NCI-H226 (cell line): ENCODE measurements around the gene LAMC3.
A peak's percentile ranks its signal among the peaks of the same experiment; 100 is the strongest.

Source experiments
- DNase-seq: peaks from one replicate; pipeline ENCODE4 v3.0.0-alpha.2; 2015

The LAMC3 gene

DNA sequence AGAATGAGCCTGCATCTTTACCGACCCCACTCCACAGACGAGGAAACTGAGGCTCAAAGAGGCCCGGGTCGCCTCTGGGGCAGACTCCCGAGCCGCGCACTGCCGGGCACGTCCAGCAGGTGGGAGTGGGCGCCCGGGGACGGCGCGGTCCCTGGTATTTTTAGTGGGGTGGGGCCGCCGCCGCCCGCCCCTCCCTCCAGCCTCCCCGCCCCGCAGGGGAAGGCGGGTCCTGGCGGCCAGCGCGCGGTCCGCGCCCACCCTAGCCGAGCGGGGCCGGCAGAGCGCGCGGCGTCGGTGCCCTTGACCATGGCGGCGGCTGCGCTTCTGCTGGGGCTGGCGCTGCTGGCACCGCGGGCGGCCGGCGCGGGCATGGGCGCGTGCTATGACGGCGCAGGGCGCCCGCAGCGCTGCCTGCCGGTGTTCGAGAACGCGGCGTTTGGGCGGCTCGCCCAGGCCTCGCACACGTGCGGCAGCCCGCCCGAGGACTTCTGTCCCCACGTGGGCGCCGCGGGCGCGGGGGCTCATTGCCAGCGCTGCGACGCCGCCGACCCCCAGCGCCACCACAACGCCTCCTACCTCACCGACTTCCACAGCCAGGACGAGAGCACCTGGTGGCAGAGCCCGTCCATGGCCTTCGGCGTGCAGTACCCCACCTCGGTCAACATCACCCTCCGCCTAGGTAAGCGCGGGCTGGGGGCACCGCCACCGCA is at the start of gene LAMC3:
Gene LAMC3, plus strand, starts transcription at position 266 of the 710 bp plus-strand sequence. Its CDS starts 41 bp downstream, at position 307.
- DNase-seq = no peak

DNA sequence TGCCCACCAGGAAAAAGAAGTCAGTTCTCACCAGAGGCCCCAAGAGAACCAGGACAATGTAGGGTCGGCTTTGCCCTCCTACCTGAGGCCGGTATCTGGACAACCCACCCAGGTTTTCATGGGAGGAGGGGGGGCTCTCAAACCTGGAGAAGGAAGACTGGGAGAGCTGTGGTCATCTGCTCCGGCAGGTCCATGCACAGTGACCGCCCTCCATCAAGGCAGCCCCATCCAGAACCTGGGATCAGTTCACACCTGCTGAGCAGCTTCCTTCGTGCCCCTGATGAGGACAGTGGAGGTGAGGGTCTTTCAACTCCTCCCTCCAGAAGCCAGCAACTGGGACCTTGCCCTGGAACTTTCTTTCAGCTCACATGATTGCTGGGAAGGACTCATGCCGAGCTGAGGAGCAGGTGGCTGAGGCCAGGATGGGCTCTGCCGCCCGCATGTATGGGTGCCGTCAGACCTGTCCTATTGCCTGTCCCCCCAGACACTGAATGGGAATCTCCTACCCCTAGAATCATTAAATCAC is 49.1 kb upstream of the LAMC3 start:
- DNase-seq = no peak

- DNase-seq = no peak
These were observed 48.2 kb upstream of the LAMC3 start for GRCh38 chr9:130960522-130961378.

DNA sequence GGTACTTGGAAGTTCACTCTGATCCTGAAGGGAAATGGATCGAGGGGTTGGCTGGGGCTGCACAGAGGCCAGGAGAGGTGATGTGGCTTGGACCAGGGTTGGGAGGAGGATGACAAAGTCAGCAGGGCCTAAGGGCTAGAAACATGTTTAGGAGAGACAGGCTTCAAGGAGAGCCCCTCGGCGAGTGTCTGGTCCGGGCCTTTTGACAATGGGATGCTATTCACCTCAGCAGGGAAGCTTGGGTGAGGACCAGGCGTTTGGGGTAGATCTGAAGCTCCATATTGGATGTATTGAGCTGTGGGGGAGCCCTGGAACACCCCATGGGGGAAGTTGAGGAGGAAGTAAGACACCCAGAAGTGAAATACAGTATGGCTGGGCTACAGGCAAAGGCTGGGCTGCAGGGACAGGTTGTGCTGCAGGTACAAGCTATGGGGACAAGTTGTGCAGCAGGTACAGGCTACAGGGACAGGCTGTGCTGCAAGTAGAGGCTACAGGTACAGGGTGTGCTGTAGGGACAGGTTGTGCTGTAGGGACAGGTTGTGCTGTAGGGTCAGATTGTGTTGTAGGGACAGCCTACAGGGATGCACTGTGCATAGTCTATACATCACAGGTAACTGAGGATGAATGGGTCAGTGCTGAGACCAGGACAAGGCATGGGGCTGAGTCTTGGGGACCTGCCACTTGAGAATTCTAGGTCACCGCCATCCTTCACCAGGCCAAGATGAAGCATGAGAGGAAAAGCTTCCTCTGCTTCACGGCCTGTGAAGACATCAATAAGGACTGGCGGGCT is 47.3 kb upstream of the LAMC3 start:
- DNase-seq = no peak

DNA sequence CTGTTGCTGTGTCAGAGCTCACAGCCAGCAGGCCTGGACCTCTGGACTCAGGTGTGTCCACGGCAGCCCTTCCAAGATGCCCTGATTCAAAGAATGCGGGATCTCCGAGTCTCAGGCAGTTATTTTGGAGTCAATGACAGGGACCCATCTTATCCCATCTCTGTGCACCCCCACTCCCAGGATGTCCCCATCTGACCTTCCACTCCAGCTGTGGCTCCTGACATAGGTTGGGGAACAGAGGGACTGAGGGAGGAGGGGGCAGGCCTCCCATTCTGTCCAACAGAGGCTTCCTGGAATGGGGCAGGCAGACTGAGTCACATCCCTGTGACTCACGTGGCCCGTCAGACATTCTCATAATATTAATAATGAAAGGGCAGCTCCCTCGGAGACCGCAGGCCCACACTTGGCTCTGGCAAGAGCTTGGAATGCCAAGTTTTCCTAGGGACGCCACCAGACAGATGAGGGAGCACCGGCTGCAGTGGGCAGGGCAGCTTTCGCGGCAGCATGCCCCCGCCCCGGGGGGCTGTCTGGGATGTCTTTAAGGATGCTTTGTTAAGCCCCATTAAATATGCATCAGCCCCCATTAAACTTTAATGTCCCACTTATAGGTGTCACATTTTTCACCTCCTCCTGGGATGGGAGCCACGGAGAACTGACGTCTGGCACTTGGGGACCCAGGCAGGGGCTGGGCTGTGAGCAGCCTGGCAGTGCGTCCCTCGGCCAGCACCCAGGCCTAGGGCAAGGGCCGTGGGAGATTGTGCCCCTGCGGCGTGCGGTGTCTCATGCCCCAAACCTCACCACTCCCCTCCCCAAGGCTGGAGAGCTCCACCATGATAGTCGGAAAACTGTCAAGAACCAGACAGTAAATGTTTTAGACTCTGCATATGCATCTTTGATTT is 46.3 kb upstream of the LAMC3 start:
- DNase-seq = peak; percentile 92

DNA sequence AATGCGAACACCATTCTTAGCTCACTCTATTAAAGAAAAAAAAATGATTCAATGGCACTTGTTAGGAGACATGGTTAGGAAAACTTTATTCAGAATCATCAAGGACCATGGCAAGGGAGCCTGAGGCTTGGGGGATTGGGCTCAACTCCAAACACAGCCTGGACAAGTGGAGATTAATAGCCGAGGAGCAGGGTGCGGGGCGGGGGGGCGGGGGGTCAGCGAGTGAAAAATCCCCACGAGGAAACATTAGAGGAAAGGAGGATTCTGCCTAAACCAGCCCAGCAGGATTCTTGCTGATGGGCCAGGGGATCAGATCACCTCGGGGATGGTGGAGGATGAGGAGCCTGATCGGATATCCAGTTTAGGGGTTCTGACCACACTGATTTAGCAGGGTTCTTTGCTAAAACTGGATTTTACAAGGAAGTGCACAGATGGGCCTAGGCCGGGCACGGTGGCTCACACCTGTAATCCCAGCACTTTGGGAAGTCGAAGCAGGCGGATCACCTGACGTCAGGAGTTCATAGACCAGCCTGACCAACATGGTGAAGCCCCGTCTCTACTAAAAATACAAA is 45.6 kb upstream of the LAMC3 start:
- DNase-seq = no peak

DNA sequence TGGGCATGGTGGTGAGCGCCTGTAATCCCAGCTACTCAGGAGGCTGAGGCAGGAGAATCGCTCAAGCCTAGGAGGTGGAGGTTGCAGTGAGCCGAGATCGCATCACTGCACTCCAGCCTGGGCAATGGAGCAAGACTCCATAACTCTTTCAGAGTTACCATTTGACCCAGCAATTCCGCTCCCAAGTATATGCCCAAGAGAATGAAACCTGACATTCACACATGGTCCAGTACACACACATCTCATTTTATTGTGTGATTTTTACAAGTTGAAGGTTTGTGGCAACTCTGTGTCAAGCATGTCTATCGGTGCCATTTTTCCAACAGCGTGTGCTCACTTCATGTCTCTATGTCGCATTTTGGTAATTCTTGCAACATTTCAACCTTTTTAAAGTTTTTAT is 45.1 kb upstream of the LAMC3 start:
- no peak for DNase-seq

DNA sequence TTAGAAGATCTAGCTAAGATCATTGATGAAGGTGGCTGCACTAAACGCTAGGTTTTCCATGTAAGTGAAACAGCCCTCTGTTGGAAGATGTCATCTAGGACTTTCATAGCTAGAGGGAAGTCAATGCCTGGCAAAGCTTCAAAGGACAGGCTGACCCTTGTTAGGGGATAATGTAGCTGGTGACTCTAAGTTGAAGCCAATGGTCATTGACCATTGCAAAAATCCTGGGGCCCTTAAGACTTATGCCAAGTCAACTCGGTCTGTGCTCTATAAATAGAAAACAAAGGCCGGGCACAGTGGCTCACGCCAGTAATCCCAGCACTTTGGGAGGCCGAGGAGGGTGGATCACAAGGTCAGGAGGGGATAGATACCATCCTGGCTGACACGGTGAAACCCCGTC is 43.3 kb upstream of the LAMC3 start:
- DNase-seq = no peak

DNA sequence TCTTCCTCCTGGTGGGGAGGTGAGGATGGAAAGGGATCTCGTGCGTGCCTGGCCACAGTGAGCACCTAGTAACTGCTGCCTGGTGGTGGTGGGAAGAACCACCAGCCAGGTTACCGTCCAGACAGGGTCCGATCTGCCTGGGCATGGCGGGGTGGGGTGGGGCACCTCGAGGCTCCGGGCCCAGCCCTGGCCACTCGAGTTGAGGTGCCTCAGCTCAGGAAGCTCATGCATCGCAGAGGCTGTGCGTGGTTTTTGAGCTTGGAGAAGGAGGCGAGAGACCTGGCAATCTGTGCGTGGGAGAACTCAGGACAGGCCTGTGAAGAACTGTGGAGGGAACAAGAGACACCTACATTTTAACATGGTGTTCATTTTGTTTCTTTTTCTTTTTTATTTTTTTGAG is 38.9 kb upstream of the LAMC3 start:
- no peak for DNase-seq

GRCh38 chr9:130970855-130971254 is 38.1 kb upstream of the LAMC3 start:
- DNase-seq = no peak

DNA sequence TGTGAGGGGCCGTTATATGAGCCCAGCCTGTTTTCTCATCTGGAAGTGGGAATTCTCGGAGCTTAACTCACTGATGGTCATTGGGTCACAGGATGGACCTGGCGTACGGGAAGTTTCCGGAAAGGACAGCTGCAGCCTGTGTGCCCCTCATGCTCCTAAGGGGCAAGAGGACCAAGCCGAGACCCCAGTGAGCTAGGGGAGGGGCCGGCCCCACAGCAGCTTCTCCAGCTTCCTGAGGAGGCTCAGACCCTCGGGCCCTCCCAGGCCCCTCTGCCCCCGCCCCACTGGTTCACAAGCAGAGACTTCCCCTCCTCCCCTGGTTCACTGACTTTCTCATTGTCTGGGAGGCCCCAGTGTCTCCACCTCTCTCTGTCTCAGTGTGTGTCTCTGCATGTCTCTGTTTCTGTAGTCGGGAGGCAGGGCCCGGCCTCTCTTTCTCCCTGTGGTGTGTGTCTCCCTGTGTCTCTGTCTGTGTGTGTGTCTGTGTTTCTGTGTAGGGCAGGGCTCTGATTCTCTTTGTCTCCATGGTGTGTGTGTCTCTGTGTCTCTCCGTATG is 37.6 kb upstream of the LAMC3 start:
- DNase-seq = no peak

DNA sequence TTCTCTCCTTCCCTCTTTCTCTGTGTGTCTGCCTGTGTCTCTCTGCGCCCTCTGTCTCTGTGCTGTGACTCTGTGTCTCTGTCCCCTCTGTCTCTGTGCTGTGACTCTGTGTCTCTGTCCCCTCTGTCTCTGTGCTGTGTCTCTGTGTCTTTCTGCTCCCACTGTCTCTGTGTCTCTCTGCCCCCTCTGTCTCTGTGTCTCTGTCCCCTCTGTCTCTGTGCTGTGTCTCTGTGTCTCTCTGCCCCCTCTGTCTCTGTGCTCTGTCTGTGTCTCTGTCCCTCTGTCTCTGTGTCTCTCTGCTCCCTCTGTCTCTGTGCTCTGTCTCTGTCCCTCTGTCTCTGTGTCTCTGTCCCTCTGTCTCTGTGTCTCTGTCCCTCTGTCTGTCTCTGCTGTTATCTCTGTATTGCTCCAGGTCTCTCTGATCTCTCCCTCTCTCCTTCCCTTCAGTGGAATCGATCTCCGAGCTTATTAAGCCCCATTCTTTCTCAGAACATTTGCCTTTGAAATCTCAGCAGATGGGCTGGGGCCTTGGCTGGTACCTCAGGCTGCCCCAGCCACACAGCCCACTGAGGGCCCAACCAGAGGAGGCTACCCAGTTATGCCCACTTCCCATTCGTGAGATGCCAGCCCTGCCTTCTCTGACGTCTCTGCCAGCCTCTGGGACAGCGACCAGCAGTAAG is 36.6 kb upstream of the LAMC3 start:
- DNase-seq = no peak

- DNase-seq = no peak
These were observed 35.9 kb upstream of the LAMC3 start for GRCh38 chr9:130972957-130973685.

GRCh38 chr9:130973686-130974281 is 35.2 kb upstream of the LAMC3 start:
- DNase-seq = no peak

GRCh38 chr9:130974697-130975096 is 34.3 kb upstream of the LAMC3 start:
- no peak for DNase-seq

GRCh38 chr9:130975156-130975555 is 33.8 kb upstream of the LAMC3 start:
- DNase-seq = no peak

DNA sequence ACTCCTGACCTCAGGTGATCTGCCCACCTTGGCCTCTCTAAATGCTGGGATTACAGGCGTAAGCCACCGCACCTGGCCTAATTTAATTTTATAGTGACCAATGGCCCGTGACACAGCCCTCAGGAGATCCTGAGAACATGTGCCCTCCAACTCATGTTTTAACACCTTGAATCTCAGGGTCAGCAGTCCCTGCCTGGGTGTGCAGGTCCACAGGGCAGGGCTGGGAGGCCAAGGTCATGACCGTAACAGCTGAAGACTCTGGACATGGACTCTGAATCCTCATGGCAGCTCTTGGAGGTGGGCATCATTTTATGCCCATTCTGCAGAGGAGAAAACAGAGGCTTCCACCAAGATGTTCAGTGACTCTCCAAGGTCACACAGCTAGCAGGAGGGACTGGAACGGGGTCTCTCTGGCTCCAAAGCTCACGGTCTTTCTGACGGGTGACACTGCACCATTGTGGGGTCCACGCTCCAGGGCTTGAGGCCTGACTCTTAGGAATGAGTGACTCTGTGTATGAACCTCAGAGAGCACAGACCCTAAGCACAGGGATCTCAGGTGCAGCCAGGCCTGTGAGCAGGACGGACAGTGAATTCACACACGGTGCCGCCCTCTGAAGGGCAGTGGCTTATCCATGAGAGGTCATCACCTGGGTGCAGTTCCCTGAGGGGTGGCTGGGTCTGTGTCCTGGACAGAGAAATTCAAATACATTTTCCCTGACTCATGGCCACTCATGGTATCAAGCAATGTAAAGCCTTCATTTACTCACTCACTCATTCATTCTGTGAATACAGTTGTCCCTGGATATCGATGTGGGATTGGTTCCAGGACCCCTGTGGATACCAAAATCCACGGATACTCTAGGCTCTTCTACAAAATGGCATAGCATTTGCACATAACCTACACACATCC is 32.8 kb upstream of the LAMC3 start:
- DNase-seq = no peak

DNA sequence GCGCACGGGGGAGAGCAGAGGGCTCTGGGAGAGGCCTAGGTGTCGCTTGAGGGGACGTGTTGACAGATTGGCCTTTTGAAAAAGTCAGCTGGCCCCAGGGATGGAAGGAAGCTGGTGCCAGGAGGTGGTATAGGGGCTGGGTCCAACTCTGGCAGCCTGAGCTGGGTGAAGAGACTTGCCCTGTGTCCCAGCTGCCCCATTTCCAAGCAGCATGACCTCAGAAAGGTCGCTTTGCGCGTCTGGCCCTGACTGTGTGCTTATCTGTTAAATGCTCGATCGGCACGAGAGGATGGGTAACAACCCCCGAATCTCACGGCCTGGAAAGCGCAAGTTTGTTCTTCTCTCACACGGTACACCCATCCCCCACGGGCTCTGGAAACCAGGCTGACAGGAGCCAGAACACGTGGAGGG is 31.2 kb upstream of the LAMC3 start:
- DNase-seq = no peak
